Neural progenitor cell (in vitro differentiated cells): ENCODE measurements around the gene RBBP8NL. TPM values are rescaled to one million over a fixed set of nuclear protein-coding genes. Genes with fewer than 3 reads are reported as not detected.

Experiments
- DNase-seq: peaks from one replicate; pipeline ENCODE4 v3.0.0-alpha.2; 2016; ENCODE audit warnings: low spot score
- H2AFZ ChIP-seq: fragments of 200-600 bp; sonication (generic); replicated peaks from 2 replicates; pipeline ENCODE4 v1.6.1; 2016; ENCODE audit warnings: antibody characterized with exemption
- H3F3A ChIP-seq: fragments of 200-600 bp; sonication (generic); 2 replicates; pipeline ENCODE4 v1.6.1; 2016; ENCODE audit warnings: antibody characterized with exemption, low read depth
- H3K27ac ChIP-seq: fragments of 200-600 bp; sonication (generic); 2 replicates; pipeline ENCODE4 v1.5.1; 2016; ENCODE audit warnings: mild to moderate bottlenecking
- H3K27me3 ChIP-seq: fragments of 200-600 bp; sonication (generic); 2 replicates; pipeline ENCODE4 v1.6.1; 2016; ENCODE audit warnings: mild to moderate bottlenecking, moderate library complexity
- H3K36me3 ChIP-seq: fragments of 200-600 bp; sonication (generic); 2 replicates; pipeline ENCODE4 v1.5.1; 2016
- H3K4me1 ChIP-seq: fragments of 200-600 bp; sonication (generic); 2 replicates; pipeline ENCODE4 v1.6.1; 2016; ENCODE audit warnings: mixed run types
- H3K4me2 ChIP-seq: fragments of 200-600 bp; sonication (generic); 2 replicates; pipeline ENCODE4 v1.6.1; 2016
- H3K4me3 ChIP-seq: fragments of 200-600 bp; sonication (generic); 2 replicates; pipeline ENCODE4 v1.5.1; 2016
- H3K79me2 ChIP-seq: fragments of 200-600 bp; sonication (generic); 2 replicates; pipeline ENCODE4 v1.6.1; 2016; ENCODE audit warnings: low read depth
- H3K9ac ChIP-seq: fragments of 200-600 bp; sonication (generic); 2 replicates; pipeline ENCODE4 v1.6.1; 2016
- H3K9me3 ChIP-seq: fragments of 200-600 bp; sonication (generic); 2 replicates; pipeline ENCODE4 v1.5.1; 2016; ENCODE audit warnings: low read depth
- H4K20me1 ChIP-seq: fragments of 200-600 bp; sonication (generic); 2 replicates; pipeline ENCODE4 v1.6.1; 2016; ENCODE audit warnings: low read depth
- H3K27ac Mint-ChIP-seq: 3 replicates; pipeline ENCODE4 v1.8.0; 2021; ENCODE audit warnings: mixed read lengths
- H3K27me3 Mint-ChIP-seq: 2 replicates; pipeline ENCODE4 v1.8.0; 2022; ENCODE audit warnings: low read depth, mild to moderate bottlenecking, inconsistent platforms, moderate library complexity, mixed read lengths; ENCODE audit not compliant: insufficient read depth
- H3K36me3 Mint-ChIP-seq: 3 replicates; pipeline ENCODE4 v1.8.0; 2021; ENCODE audit warnings: mixed read lengths
- H3K4me1 Mint-ChIP-seq: 3 replicates; pipeline ENCODE4 v1.8.0; 2021; ENCODE audit warnings: mixed read lengths
- H3K4me3 Mint-ChIP-seq: 3 replicates; pipeline ENCODE4 v1.8.0; 2021; ENCODE audit warnings: mild to moderate bottlenecking, moderate library complexity, mixed read lengths
- H3K9me3 Mint-ChIP-seq: 3 replicates; pipeline ENCODE4 v1.8.0; 2020; ENCODE audit warnings: mixed read lengths
- CTCF ChIP-seq: fragments of 200-600 bp; sonication (generic); IDR thresholded peaks from 2 replicates; pipeline ENCODE4 v1.5.1; 2017; ENCODE audit warnings: antibody characterized with exemption, mild to moderate bottlenecking
- EZH2 ChIP-seq: fragments of 200-600 bp; sonication (generic); IDR thresholded peaks from 2 replicates; pipeline ENCODE4 v1.6.1; 2017; ENCODE audit warnings: antibody characterized with exemption, mild to moderate bottlenecking, moderate library complexity
- EZH2phosphoT487 ChIP-seq: fragments of 200-600 bp; sonication (generic); IDR thresholded peaks from 2 replicates; pipeline ENCODE4 v1.6.1; 2017; ENCODE audit warnings: antibody characterized with exemption
- total RNA-seq: library from RNA; depleted of rRNA; stranded (reverse); fragments of >200 nt; gene quantifications from 2 replicates; pipeline ENCODE4 v1.2.3, GENCODE V29; 2015; ENCODE audit warnings: low replicate concordance

The RBBP8NL gene
- total RNA-seq, 1 donor from 2014 or later, result not detected

DNA sequence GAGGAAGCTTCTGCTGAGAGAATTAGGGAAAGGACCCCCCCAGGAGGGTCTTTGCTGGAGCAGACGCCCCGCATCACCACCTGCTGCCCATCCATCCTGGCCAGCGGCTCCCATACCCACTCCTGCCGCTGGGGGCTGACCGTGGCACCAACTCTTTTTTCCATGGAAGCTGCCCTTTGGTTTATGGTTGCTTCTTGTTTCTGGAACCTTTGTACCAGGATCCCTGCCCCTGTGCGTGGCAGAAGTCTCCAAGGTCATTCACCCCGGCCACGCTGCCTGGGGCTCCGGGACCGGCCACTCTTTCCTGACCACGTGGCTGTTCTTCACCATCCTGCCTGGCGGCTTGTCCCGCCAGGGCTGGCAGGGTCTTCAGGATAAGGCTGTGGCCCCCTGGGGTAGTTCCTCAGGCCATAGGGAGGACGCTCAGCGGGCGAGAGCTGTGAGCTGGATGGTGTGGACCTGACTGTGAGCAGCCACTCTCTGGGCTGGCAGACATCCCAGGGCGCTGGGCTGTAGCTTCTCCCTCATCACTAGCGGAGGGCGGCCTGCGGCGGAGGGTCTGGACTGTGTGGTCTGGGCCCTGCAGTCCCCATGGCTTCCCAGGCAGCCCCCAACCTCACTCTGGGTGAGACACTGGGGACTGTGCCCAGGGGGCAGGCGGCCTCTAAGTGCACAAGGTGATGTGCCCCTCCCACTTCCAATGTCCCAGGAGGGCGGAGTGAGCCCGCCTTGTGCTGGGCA is 22.8 kb upstream of the RBBP8NL start:
- H3K4me3 ChIP-seq, result no peak overlapping the region
- no peak overlapping the region for H3K4me3 Mint-ChIP-seq
- H3F3A ChIP-seq, result no peaks in the 10 kb centered on the region
- no peak overlapping the region for H3K27ac Mint-ChIP-seq
- no peaks in the 10 kb centered on the region for H3K9me3 Mint-ChIP-seq
- H3K36me3 Mint-ChIP-seq, result no peaks in the 10 kb centered on the region
- no peaks in the 10 kb centered on the region for H4K20me1 ChIP-seq
- DNase-seq, result no peak
- no peak for TF ChIP-seq EZH2phosphoT487
- TF ChIP-seq CTCF, result no peak
- TF ChIP-seq EZH2, result no peak
- peaks cover 32% of the 10 kb centered on the region for H3K4me1 Mint-ChIP-seq
- no peaks in the 10 kb centered on the region for H3K9me3 ChIP-seq
- H3K27me3 Mint-ChIP-seq, result peaks cover 18% of the 10 kb centered on the region
- no peak overlapping the region for H2AFZ ChIP-seq
- H3K27me3 ChIP-seq, result no peaks in the 10 kb centered on the region
- no peak overlapping the region for H3K4me2 ChIP-seq
- no peaks in the 10 kb centered on the region for H3K36me3 ChIP-seq
- H3K4me1 ChIP-seq, result peaks cover 18% of the 10 kb centered on the region
- no peaks in the 10 kb centered on the region for H3K79me2 ChIP-seq
- no peak overlapping the region for H3K27ac ChIP-seq
- no peak overlapping the region for H3K9ac ChIP-seq

DNA sequence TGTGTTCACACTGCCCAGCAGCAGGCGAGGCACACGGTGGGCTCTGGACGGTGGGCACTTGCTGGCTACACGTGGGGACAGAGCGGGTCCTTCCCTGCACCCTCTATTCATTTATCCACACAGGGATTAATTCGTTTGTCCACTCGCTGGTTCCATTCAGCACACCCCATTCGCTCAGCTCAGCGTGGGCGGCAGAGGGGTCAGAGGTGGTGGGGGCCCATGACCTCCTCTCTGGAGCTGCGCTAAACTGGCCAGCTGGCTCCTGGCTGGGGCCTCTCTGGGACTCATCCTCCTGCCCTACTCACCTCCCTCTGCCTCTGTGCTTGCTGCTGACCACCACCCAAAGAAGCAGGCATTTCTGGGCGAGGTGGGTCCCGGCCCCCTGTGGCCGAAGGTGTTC is 21.4 kb upstream of the RBBP8NL start:
- H3F3A ChIP-seq, result no peaks in the 10 kb centered on the region
- H3K36me3 ChIP-seq, result no peaks in the 10 kb centered on the region
- no peak overlapping the region for H2AFZ ChIP-seq
- H3K4me1 Mint-ChIP-seq, result peaks cover 30% of the 10 kb centered on the region
- no peak for TF ChIP-seq EZH2phosphoT487
- no peak for TF ChIP-seq CTCF
- TF ChIP-seq EZH2, result no peak
- H3K4me3 ChIP-seq, result no peak overlapping the region
- no peaks in the 10 kb centered on the region for H3K27me3 ChIP-seq
- no peak overlapping the region for H3K27ac Mint-ChIP-seq
- no peaks in the 10 kb centered on the region for H4K20me1 ChIP-seq
- H3K79me2 ChIP-seq, result no peaks in the 10 kb centered on the region
- H3K9me3 ChIP-seq, result no peaks in the 10 kb centered on the region
- H3K27ac ChIP-seq, result no peak overlapping the region
- H3K27me3 Mint-ChIP-seq, result peaks cover 20% of the 10 kb centered on the region
- H3K36me3 Mint-ChIP-seq, result no peaks in the 10 kb centered on the region
- H3K4me3 Mint-ChIP-seq, result no peak overlapping the region
- peak overlapping the region; percentile 27 for H3K4me2 ChIP-seq
- H3K9ac ChIP-seq, result no peak overlapping the region
- peaks cover 13% of the 10 kb centered on the region for H3K4me1 ChIP-seq
- peak; percentile 73 for DNase-seq
- no peaks in the 10 kb centered on the region for H3K9me3 Mint-ChIP-seq

DNA sequence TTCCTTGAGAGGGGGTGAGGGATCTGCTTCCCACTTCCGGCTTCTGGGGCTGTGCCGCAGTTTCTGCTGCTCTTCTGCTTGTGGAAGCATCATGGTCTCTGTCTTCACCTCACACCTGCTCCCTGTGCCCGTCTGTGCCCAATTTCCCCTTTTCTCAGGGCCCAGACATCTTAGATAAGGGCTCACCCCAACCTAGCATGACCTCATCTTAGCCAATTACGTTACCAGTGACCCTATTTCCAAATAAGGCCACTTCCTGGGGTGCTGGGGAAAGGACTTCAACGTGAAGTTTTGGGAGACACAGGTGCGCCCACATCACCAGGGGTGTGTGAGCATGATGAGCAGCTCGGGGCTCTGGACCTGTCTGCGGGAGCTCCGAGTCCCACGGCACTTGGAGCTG is 20.7 kb upstream of the RBBP8NL start:
- no peak for DNase-seq
- Mint-ChIP-seq H3K4me3 (peak overlapping the region; percentile 25), H3K27me3 (peaks cover 22% of the 10 kb centered on the region), H3K36me3 (no peaks in the 10 kb centered on the region), H3K9me3 (no peaks in the 10 kb centered on the region), H3K4me1 (peaks cover 30% of the 10 kb centered on the region), H3K27ac (no peak overlapping the region)
- no peaks in the 10 kb centered on the region for H3K9me3 ChIP-seq
- H3K9ac ChIP-seq, result no peak overlapping the region
- no peak overlapping the region for H2AFZ ChIP-seq
- no peaks in the 10 kb centered on the region for H3K79me2 ChIP-seq
- H3K4me1 ChIP-seq, result peaks cover 13% of the 10 kb centered on the region
- no peaks in the 10 kb centered on the region for H3F3A ChIP-seq
- H3K36me3 ChIP-seq, result no peaks in the 10 kb centered on the region
- H3K4me2 ChIP-seq, result no peak overlapping the region
- H3K4me3 ChIP-seq, result no peak overlapping the region
- no peaks in the 10 kb centered on the region for H4K20me1 ChIP-seq
- no peak for TF ChIP-seq EZH2phosphoT487
- no peak for TF ChIP-seq EZH2
- TF ChIP-seq CTCF, result no peak
- H3K27me3 ChIP-seq, result no peaks in the 10 kb centered on the region
- no peak overlapping the region for H3K27ac ChIP-seq
